Effector CD4-positive, alpha-beta T cell (primary cell): ENCODE results near the gene SLC26A2.
A peak's percentile ranks its signal among the peaks of the same experiment; 100 is the strongest.

ENCODE experiments used
- DNase-seq: peaks from one replicate; pipeline ENCODE4 v3.0.0-alpha.2; 2020

SLC26A2 gene

DNA sequence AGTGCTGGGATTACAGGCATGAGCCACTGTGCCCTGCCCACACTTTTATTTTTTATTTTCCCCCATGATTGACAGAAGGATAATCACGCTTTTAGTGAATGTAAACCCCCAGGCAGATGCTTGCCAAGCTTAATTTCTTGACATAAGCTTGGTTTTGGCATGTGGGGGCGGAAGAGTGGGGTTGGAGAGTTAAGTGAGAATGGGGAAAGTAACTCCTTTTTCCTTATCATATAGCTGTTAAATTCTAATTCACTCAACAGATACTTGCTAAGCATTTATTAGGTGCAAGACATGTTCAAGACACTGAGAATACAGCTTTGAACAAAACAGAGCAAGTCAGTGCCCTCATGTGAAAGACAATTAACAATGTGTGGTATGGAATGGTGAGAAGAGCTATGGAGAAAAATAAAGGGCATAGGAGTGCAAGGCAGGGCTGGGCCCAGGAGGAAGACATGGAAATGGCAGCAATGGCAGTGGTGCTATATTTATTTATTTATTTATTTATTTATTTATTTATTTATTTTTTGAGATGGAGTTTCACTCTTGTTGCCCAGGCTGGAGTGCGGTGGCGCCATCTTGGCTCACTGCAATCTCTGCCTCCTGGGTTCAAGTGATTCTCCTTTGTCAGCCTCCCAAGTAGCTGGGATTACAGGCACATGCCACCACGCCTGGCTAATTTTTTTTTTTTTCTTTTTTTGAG, 2.2 kb downstream of the SLC26A2 start:
- no peak for DNase-seq

GRCh38 chr5:149963729-149964128, 3.2 kb downstream of the SLC26A2 start:
- no peak for DNase-seq

GRCh38 chr5:149966946-149967345, 6.4 kb downstream of the SLC26A2 start:
- DNase-seq, result no peak

GRCh38 chr5:149969181-149969930, 8.8 kb downstream of the SLC26A2 start:
- DNase-seq, result no peak

DNA sequence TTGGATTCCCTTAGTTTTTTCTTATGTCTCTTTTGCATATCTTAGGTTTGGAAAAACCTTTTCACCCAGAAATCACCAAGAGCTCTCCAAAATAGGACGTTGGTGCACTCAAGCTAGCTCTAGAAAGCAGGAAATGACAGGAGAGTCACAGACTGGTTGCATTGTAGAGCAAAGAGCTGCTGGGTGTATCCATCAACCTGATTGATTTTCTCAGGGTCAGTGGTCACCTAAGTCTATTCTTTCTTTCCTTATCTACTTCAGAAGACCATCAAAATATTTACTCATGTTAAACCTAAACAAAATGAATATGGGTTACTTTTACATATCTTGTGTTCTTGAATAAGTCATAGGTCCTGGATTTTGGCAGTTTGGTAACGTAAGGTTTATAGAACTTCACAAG, 14.9 kb downstream of the SLC26A2 start:
- DNase-seq, result no peak

- no peak for DNase-seq
Observed at GRCh38 chr5:149979896-149980295, 19.3 kb downstream of the SLC26A2 start.

- DNase-seq, result no peak
Observed at GRCh38 chr5:149981206-149981605, 20.6 kb downstream of the SLC26A2 start.

GRCh38 chr5:149982505-149982904, 21.9 kb downstream of the SLC26A2 start:
- DNase-seq, result no peak

DNA sequence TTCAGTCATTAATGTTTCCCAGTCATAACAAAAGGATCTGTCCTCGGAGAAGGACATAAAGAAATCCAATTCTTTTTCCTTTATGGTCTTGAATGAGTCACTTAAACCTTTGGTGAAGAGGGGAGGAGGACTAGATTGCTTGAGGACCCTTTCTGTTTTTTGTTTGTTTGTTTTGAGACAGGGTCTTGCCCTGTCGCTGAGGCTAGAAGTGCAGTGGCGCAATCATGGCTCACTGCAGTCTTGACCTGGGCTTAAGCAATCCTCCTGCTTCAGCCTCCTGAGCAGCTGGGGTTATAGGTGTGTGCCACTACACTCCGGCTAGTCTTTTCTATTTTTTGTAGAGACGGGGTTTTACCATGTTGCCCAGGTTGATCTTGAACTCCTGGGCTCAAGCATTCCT, 27.6 kb downstream of the SLC26A2 start:
- DNase-seq, result no peak

GRCh38 chr5:149990518-149991376, 30.2 kb downstream of the SLC26A2 start:
- peak; percentile 50 for DNase-seq

DNA sequence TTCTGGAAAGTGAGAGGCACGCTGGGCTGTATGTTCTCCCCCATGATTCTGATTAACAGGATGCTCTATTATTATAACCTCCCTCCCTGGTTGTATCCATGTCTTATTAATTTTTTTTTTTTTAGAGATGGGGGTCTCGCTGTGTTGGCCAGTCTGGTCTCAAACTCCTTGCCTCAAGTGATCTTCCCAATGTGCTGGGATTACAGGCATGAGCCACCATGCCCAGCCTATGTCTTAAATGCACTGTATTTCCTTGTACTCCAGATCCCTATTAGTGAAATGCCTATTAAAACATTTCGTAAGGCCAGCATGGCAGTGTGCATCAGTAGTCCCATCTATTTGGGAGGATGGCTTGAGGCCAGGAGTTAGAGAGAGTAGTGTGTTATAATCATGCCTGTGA, 32.9 kb downstream of the SLC26A2 start:
- no peak for DNase-seq

DNA sequence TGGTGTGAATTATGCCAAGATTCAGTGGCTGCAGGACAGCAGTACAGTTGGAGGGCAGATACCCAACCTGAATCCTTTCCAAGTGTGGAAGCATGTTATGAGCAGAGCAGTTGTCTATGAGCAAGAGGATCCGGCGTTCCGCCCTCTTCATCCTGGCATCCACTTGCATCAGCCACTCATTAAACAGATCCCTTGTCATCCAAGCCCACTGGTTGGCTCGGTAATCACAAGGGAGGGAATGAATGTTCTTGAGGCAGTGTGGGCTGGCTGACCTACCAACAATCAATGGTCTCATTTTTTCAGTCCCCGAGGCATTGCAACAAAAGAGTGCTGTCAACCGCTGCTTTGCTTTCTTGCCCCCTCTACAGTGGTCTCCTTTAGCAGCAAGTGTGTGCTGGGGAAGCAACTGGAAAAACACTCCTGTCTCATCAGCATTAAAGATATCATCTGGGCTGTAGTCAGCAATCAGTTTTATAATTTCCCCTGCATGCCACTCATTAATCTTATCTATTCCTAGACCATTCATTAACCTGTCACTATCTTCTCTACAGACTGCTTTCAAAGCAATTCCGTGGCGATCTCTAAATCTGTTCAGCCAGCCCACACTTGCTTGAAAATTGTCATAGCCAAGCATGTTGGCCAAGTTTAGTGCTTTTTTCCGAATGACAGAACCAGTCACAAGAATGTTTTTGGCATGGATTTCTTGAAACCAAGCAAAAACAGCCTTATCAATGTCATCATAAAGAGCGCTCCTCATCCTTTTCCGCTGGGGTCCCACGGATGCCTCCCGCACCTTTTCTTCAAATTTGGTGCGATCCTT, 35.0 kb downstream of the SLC26A2 start:
- no peak for DNase-seq

GRCh38 chr5:149996205-149996890, 35.8 kb downstream of the SLC26A2 start:
- no peak for DNase-seq

GRCh38 chr5:149998281-149998680, 37.7 kb downstream of the SLC26A2 start:
- DNase-seq, result no peak

DNA sequence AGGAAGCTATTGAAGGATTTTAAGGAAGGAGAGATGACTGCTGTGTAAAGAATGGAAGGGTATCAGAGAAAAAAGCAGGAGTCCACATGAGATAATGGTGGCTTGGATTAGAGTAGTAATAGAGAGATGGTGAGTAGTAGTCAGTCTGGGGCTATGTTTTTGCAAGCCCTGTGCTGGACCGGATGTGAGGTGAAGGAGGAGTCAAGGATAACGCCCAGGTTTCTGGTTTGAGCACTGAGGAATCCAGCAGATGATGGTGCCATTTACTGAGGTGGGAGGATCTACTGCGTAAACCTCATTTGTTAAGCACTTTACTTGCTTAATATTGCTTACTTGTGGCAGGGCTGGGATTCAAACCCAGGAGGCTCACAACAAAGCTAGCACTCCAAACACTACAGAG, 38.8 kb downstream of the SLC26A2 start:
- DNase-seq, result no peak

DNA sequence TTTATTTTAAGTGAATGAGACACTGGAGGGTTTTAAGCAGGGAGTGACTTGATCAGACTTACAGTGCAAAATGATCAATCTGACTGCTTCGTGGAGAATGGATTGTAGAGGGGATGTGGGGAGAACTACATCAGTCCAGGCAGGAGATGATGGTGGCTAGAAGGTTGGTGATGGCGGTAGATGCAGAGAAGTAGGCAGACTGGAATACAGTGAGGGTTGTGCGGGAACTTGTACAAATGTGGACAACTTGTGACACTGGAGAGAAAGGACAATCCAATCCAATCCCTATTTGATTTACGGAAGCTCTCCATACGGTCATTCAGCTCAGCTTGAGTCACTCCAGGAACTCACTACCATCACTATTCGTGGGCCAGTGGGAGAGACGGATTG, 39.3 kb downstream of the SLC26A2 start:
- DNase-seq, result no peak

DNA sequence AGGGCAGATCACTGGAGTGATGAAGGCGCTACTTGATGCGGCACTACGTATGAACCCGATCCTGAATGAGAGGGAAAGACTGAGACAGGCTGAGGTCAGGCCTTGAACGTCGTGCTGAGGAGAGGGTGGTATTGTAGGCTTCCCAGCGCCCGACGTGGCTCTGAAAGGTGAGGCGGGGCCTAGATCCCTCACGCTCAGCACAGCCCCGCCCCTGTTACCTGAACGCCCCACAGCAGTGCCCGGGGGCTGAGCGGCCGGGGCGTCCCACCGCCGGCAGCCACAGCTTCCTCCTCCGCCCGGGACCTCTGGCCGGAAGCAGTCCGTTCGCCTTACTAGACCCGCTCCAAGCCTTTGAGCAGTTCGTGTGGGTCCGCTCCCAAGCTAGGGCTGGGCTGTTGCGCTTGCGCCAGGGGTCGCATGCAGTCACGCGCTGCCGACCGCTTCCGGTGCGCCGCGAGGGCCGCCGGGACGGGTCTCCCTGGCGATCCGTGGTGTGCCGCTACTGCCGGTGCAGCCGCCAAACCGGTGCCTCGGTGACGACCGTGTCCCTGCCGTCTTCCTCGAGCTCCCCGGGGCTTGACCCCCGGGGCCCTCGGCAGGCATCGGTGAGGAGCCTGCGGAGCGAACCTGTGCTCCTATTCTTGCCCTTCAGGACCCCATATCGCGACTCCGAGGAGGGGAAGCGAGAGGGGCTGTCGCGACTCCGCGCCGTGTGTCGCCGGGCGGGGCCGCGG, 39.9 kb downstream of the SLC26A2 start, which contains the start of the genes HMGXB3 and TIGD6:
Gene HMGXB3 (plus strand): TSS at position 484 of the 734 bp plus-strand sequence. CDS start 4,114 bp downstream, outside the sequence.
Gene TIGD6 (minus strand): TSS at position 399 of the 734 bp plus-strand sequence. CDS start 4,306 bp downstream, outside the sequence.
- peak; percentile 73 for DNase-seq

DNA sequence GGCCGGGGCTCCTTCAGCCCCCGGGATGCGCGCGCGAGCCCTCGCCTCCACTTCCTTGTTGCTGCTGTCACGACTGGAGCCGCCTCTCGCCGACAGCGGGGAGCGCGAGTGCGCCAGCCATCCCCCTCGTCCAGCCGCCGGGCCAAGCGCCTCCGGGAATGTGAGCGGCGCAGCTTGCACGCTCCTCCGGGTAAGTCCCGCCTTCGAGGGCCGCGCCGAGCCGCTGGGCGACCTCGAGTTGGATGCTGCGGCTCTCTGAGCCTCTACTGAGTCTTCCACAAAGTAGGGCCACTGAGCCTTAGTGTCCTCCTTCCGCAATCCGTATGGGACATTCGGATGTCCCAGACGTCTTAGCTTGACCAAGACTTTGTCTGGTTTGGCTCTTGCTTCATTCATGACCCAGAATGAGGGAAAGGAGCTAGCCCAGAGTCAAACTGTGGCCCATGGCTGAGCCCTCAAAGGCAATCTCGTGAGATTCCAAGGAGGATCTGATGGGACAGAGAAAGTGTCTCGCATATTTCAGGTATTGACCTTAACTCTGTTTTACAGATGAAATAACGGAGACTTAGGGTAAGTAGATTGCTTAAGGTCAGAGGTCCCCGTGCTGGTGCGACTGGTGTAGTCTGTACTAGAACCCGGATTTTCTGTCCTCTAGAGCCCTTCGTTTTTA, 40.6 kb downstream of the SLC26A2 start:
- DNase-seq, result peak; percentile 35

GRCh38 chr5:150001660-150002486, 41.3 kb downstream of the SLC26A2 start:
- DNase-seq, result peak; percentile 51
